SIG-M5 (cell line): ENCODE results near the gene ZDHHC3.

Experiments used
- DNase-seq: peaks from one replicate; lab custom pipeline; 2025; lab: John Stamatoyannopoulos, UW

The ZDHHC3 gene

GRCh38 chr3:44893097-44893496 is 82.9 kb downstream of the ZDHHC3 start:
- DNase-seq, result no peak

GRCh38 chr3:44892689-44893088 is 83.3 kb downstream of the ZDHHC3 start:
- no peak for DNase-seq

- DNase-seq, result no peak
These were observed 85.1 kb downstream of the ZDHHC3 start for GRCh38 chr3:44890852-44891251.

GRCh38 chr3:44890258-44890657 is 85.7 kb downstream of the ZDHHC3 start:
- no peak for DNase-seq

- no peak for DNase-seq
These were observed 88.9 kb downstream of the ZDHHC3 start for GRCh38 chr3:44887101-44887500.

GRCh38 chr3:44886561-44886960 is 89.4 kb downstream of the ZDHHC3 start:
- DNase-seq, result no peak

GRCh38 chr3:44885618-44886017 is 90.4 kb downstream of the ZDHHC3 start:
- no peak for DNase-seq

- no peak for DNase-seq
These were observed 92.0 kb downstream of the ZDHHC3 start for GRCh38 chr3:44883999-44884431.

- DNase-seq, result no peak
These were observed 92.6 kb downstream of the ZDHHC3 start for GRCh38 chr3:44883213-44883955.

GRCh38 chr3:44880284-44880683 is 95.7 kb downstream of the ZDHHC3 start:
- DNase-seq, result no peak

GRCh38 chr3:44877333-44877732 is 98.6 kb downstream of the ZDHHC3 start:
- no peak for DNase-seq

- no peak for DNase-seq
These were observed 100.4 kb downstream of the ZDHHC3 start for GRCh38 chr3:44875596-44875995.
